PC-3 (cell line): ENCODE measurements around the gene HIVEP3.

Source experiments
- CTCF ChIP-seq: fragments of 300-600 bp; sonication (generic); conservative IDR thresholded peaks from 2 replicates; pipeline ENCODE4 v1.5.1; 2017; ENCODE audit warnings: antibody characterized with exemption, low read depth, mild to moderate bottlenecking, low read length
- EZH2 ChIP-seq: fragments of 300-600 bp; sonication (generic); IDR thresholded peaks from one replicate; pipeline ENCODE4 v1.6.1; 2017; ENCODE audit warnings: antibody characterized with exemption, mild to moderate bottlenecking, low read length; ENCODE audit not compliant: unreplicated experiment

GRCh38 chr1:41662765-41663437 lies 255.8 kb downstream of the HIVEP3 start:
- no peak for TF ChIP-seq CTCF
- TF ChIP-seq EZH2: no peak
